Keratinocyte (primary cell): ENCODE data around the gene ANGPT4. TPM values are rescaled to one million over a fixed set of nuclear protein-coding genes. Genes with fewer than 3 reads are reported as not detected.

ENCODE experiments used
- DNase-seq: peaks from one replicate; pipeline ENCODE4 v3.0.0-alpha.2; 2011; ENCODE audit warnings: low read depth, missing footprints, low spot score
- FAIRE-seq: peaks from 2 replicates; lab custom pipeline; 2011; peaks lifted over from hg19 to GRCh38; lab: Jason Lieb, UNC
- H2AFZ ChIP-seq: 2 replicates; pipeline ENCODE4 v1.6.0; 2012; ENCODE audit warnings: low read length, control low read depth, inconsistent platforms; ENCODE audit not compliant: control insufficient read depth
- H3K27ac ChIP-seq: 2 replicates; pipeline ENCODE4 v1.5.1; 2011; ENCODE audit warnings: low read length; ENCODE audit not compliant: control insufficient read depth, insufficient read depth
- H3K27me3 ChIP-seq: 3 replicates; pipeline ENCODE4 v1.6.0; 2011; ENCODE audit warnings: low read length; ENCODE audit not compliant: control insufficient read depth, insufficient read depth; ENCODE audit errors: extremely low read depth
- H3K36me3 ChIP-seq, 2 experiments: 2 replicates in 1 of 2; 3 replicates in 1 of 2; pipeline ENCODE4 v1.5.1; 2011; ENCODE audit warnings: low read length in 2 of 2, mild to moderate bottlenecking in 1 of 2; ENCODE audit not compliant: control insufficient read depth in 2 of 2, insufficient read depth in 2 of 2; ENCODE audit errors: extremely low read depth in 1 of 2
- H3K4me1 ChIP-seq: 3 replicates; pipeline ENCODE4 v1.5.1; 2011; ENCODE audit warnings: low read length; ENCODE audit not compliant: control insufficient read depth, insufficient read depth; ENCODE audit errors: extremely low read depth
- H3K4me2 ChIP-seq: 3 replicates; pipeline ENCODE4 v1.6.0; 2011; ENCODE audit warnings: low read depth, low read length; ENCODE audit not compliant: control insufficient read depth, insufficient read depth; ENCODE audit errors: extremely low read depth
- H3K4me3 ChIP-seq, 3 experiments: fragments of 200-600 bp in 1 of 3; sonication (generic) in 1 of 3; 2 replicates in 2 of 3; 3 replicates in 1 of 3; pipeline ENCODE4 v1.5.1; 2011 to 2016; ENCODE audit warnings: low read length in 3 of 3, mild to moderate bottlenecking in 3 of 3, control low read depth in 2 of 3, inconsistent platforms in 1 of 3, low read depth in 1 of 3, mixed read lengths in 1 of 3, mixed run types in 1 of 3, moderate library complexity in 1 of 3; ENCODE audit not compliant: control insufficient read depth in 2 of 3, insufficient read depth in 2 of 3; ENCODE audit errors: extremely low read depth in 1 of 3
- H3K79me2 ChIP-seq: 2 replicates; pipeline ENCODE4 v1.6.0; 2012; ENCODE audit warnings: low read length; ENCODE audit not compliant: control insufficient read depth, insufficient read depth
- H3K9ac ChIP-seq: 3 replicates; pipeline ENCODE4 v1.6.0; 2011; ENCODE audit warnings: low read length; ENCODE audit not compliant: control insufficient read depth, insufficient read depth; ENCODE audit errors: extremely low read depth
- H3K9me1 ChIP-seq: 3 replicates; pipeline ENCODE4 v1.6.0; 2011; ENCODE audit warnings: low read length; ENCODE audit not compliant: control insufficient read depth, insufficient read depth; ENCODE audit errors: extremely low read depth
- H3K9me3 ChIP-seq: 2 replicates; pipeline ENCODE4 v1.5.1; 2012; ENCODE audit warnings: low read depth, low read length; ENCODE audit not compliant: control insufficient read depth
- H4K20me1 ChIP-seq: 3 replicates; pipeline ENCODE4 v1.6.0; 2011; ENCODE audit warnings: low read length; ENCODE audit not compliant: control insufficient read depth, insufficient read depth; ENCODE audit errors: extremely low read depth
- CTCF ChIP-seq, 3 experiments: IDR thresholded peaks in 1 of 3; conservative IDR thresholded peaks in 1 of 3; optimal IDR thresholded peaks in 1 of 3; 2 replicates in 2 of 3; 3 replicates in 1 of 3; pipeline versions ENCODE3 to v1.5.1; 2011; ENCODE audit warnings: low read length in 3 of 3, mild to moderate bottlenecking in 3 of 3, moderate library complexity in 2 of 3, control low read depth in 1 of 3, inconsistent platforms in 1 of 3; ENCODE audit not compliant: insufficient read depth in 2 of 3; ENCODE audit errors: extremely low read depth in 1 of 3
- EZH2 ChIP-seq: IDR thresholded peaks from one replicate; pipeline ENCODE4 v1.6.1; 2012; ENCODE audit warnings: inconsistent platforms, mild to moderate bottlenecking, low read length, moderate library complexity
- dilution Hi-C: fragments of 300-500 bp; cut with MboI; formaldehyde crosslinking; loops from one replicate; pipeline ENCODE4 v1.7.0; 2020; ENCODE audit warnings: low sequenced_read_pairs; ENCODE audit not compliant: extremely low pct_ligation_motif_present
- polyA plus RNA-seq, 5 experiments: library from polyadenylated mRNA; depleted of rRNA in 3 of 5; stranded (reverse) in 3 of 5; stranded (forward) in 1 of 5; unstranded in 1 of 5; fragments of >200 nt; gene quantifications; 1 replicate in 1 of 5; 2 replicates in 3 of 5; 3 replicates in 1 of 5; pipeline versions ENCODE4 v1.2.1 to v1.2.3, GENCODE V29; 2011 to 2012; ENCODE audit warnings: missing spikeins in 2 of 5, low read depth in 1 of 5, low replicate concordance in 1 of 5

Gene ANGPT4
- polyA plus RNA-seq, 1 donor (not counting 4 experiments of a cell fraction or from before 2014, with no cell fraction given): not detected

GRCh38 chr20:822651-823573 lies 93.2 kb downstream of the ANGPT4 start:
- H3K36me3 ChIP-seq: no peaks in the 10 kb centered on the region
- dilution Hi-C loops: no loop called here

GRCh38 chr20:821731-822065 lies 94.4 kb downstream of the ANGPT4 start:
- Histone ChIP-seq H3K4me3 (no peak overlapping the region), H2AFZ (no peak overlapping the region), H3K9ac (no peak overlapping the region), H3K79me2 (no peaks in the 10 kb centered on the region), H3K9me3 (no peaks in the 10 kb centered on the region), H3K27ac (no peak overlapping the region), H3K9me1 (no peaks in the 10 kb centered on the region), H3K4me2 (no peak overlapping the region), H3K27me3 (no peaks in the 10 kb centered on the region), H3K36me3 (no peaks in the 10 kb centered on the region), H3K4me1 (no peaks in the 10 kb centered on the region), H4K20me1 (no peaks in the 10 kb centered on the region)
- FAIRE-seq: no peak
- no peak for DNase-seq
- TF ChIP-seq EZH2 (no peak), CTCF (optimal IDR thresholded peaks at IDR 0.05 in 1 of 3, IDR thresholded peaks at IDR 0.05 in 1 of 3, conservative IDR thresholded peaks at IDR 0.05 in 1 of 3; ENCODE audit: extremely low read depth in 1 of 3, insufficient read depth in 2 of 3, low read length in 3 of 3) (no peak)
- dilution Hi-C loops: no loop called here

More at GRCh38 chr20:822651-823573, 93.2 kb downstream of the ANGPT4 start:
- no peaks in the 10 kb centered on the region for H4K20me1 ChIP-seq
- DNase-seq (no peak), FAIRE-seq (no peak)
- no peaks in the 10 kb centered on the region for H3K4me1 ChIP-seq
- no peaks in the 10 kb centered on the region for H3K9me3 ChIP-seq
- H3K79me2 ChIP-seq: no peaks in the 10 kb centered on the region
- no peak overlapping the region for H3K27ac ChIP-seq
- TF ChIP-seq EZH2 (no peak), CTCF (optimal IDR thresholded peaks at IDR 0.05 in 1 of 3, IDR thresholded peaks at IDR 0.05 in 1 of 3, conservative IDR thresholded peaks at IDR 0.05 in 1 of 3; ENCODE audit: extremely low read depth in 1 of 3, insufficient read depth in 2 of 3, low read length in 3 of 3) (no peak)
- no peaks in the 10 kb centered on the region for H3K27me3 ChIP-seq
- H3K9me1 ChIP-seq: no peaks in the 10 kb centered on the region
- H3K4me2 ChIP-seq: no peak overlapping the region
- no peak overlapping the region for H2AFZ ChIP-seq
- no peak overlapping the region for H3K9ac ChIP-seq
- H3K4me3 ChIP-seq: no peak overlapping the region
